Measurements from ENCODE around the gene NUP107. TPM values are rescaled to one million over a fixed set of nuclear protein-coding genes. Genes with fewer than 3 reads are reported as not detected.

NUP107 gene
- total RNA-seq, 1 experiment from 2014 or later = 99.0 TPM

DNA sequence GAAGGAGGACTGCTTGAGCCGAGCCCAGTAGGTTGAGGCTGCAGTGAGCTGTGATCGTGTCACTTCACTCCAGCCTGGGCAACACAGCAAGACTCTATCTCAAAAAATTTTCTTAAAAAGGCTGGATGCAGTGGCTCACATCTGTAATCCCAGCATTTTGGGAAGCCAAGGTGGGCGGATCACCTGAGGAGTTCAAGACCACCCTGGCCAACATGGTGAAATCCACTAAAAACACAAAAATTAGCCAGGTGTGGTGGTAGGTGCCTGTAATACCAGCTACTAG lies 104.1 kb downstream of the NUP107 start:
- Histone ChIP-seq H3K9ac (ENCODE audit: low read length) (no peak overlapping the region), H3K79me2 (ENCODE audit: insufficient read depth, low read length) (no peaks in the 10 kb centered on the region), H3K27ac (ENCODE audit: low read depth, low read length) (no peak overlapping the region), H3K9me2 (ENCODE audit: insufficient read depth) (no peaks in the 10 kb centered on the region), H3K4me1 (ENCODE audit: control insufficient read depth in 1 of 2, insufficient read depth in 2 of 2, low read length in 2 of 2) (peaks cover 8 to 35% of the 10 kb centered on the region in 2 experiments), H4K20me1 (ENCODE audit: insufficient read depth) (no peaks in the 10 kb centered on the region), H3K36me3 (ENCODE audit: control insufficient read depth in 1 of 2, insufficient read depth in 2 of 2, low read length in 2 of 2) (no peaks in the 10 kb centered on the region), H3K4me3 (replicated peaks in 1 of 2; ENCODE audit: low read depth in 1 of 2, low read length in 2 of 2) (no peak overlapping the region), H3K9me3 (ENCODE audit: control insufficient read depth in 1 of 2, insufficient read depth in 1 of 2, low read depth in 1 of 2, low read length in 2 of 2) (no peaks in the 10 kb centered on the region), H3K4me2 (ENCODE audit: low read length) (no peak overlapping the region), H2AFZ (ENCODE audit: low read depth, low read length, poor library complexity, severe bottlenecking) (no peak overlapping the region), H3K27me3 (ENCODE audit: insufficient read depth, low read length) (no peaks in the 10 kb centered on the region)
- RAD21 ChIA-PET (ENCODE audit: low non-redundant PET in 1 of 2, low total read pairs in 2 of 2, uncharacterized antibody in 2 of 2, unreplicated experiment in 2 of 2) = no interaction called here
- CTCF ChIA-PET = no interaction called here
- no TSS peak for BruUV-seq (replicated peaks)
- no peak for DNase-seq (ENCODE audit: low read depth, low spot score)
- POLR2A ChIA-PET = no interaction called here
- TF ChIP-seq EGR1 (IDR thresholded peaks at IDR 0.05; ENCODE audit: low read depth) = no peak
- no peak for TF ChIP-seq SRF (IDR thresholded peaks at IDR 0.05; ENCODE audit: low read depth)
- TF ChIP-seq, protein P1, sequence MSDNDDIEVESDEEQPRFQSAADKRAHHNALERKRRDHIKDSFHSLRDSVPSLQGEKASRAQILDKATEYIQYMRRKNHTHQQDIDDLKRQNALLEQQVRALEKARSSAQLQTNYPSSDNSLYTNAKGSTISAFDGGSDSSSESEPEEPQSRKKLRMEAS (IDR thresholded peaks at IDR 0.05) = no peak
- no peak for TF ChIP-seq POLR2AphosphoS5 (IDR thresholded peaks at IDR 0.05; ENCODE audit: low read depth, low read length)
- no peak for TF ChIP-seq ZNF274 (IDR thresholded peaks at IDR 0.05; ENCODE audit: low read depth, low read length)
- no peak for TF ChIP-seq YY1 (IDR thresholded peaks at IDR 0.05; ENCODE audit: extremely low read depth, insufficient replicate concordance, low read depth, low read length)
- TF ChIP-seq SP1 (IDR thresholded peaks at IDR 0.05; ENCODE audit: low read depth) = no peak
- TF ChIP-seq CEBPB (IDR thresholded peaks at IDR 0.05; ENCODE audit: low read depth) = no peak
- TF ChIP-seq EZH2 (IDR thresholded peaks at IDR 0.05) = no peak
- intact Hi-C loops (cut with micrococcal nuclease) = no loop called here
- no peak for ATAC-seq

DNA sequence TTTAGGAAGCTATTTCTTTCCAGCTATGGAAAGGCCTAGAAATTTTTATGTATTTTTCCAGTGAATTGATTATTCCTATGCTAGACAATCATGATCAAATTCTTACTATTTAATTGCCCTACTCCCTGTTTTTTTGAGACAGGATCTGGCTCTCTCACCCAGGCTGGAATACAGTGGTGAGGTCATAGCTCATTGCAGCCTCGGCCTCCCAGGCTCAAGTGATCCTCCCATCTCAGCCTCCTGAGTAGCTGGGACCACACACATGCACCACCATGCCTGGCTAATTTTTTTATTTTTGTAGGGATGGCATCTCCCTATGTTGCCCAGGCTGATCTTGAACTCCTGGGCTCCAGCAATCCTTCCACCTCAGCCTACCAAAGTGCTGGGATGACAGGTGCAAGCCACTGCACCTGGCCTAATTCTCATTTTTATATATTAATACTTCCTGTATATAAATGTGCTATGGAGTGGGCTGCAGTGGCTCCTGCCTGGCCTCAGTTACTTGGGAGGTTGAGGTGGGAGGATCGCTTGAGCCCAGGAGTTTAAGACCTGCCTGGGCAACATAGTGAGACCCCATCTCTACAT lies 105.2 kb downstream of the NUP107 start:
- Histone ChIP-seq H3K4me2 (ENCODE audit: low read length) (no peak overlapping the region), H3K4me3 (replicated peaks in 1 of 2; ENCODE audit: low read depth in 1 of 2, low read length in 2 of 2) (no peak overlapping the region), H2AFZ (ENCODE audit: low read depth, low read length, poor library complexity, severe bottlenecking) (no peak overlapping the region), H3K4me1 (ENCODE audit: control insufficient read depth in 1 of 2, insufficient read depth in 2 of 2, low read length in 2 of 2) (peaks cover 7 to 33% of the 10 kb centered on the region in 2 experiments), H3K9ac (ENCODE audit: low read length) (no peak overlapping the region), H3K9me2 (ENCODE audit: insufficient read depth) (no peaks in the 10 kb centered on the region), H3K9me3 (ENCODE audit: control insufficient read depth in 1 of 2, insufficient read depth in 1 of 2, low read depth in 1 of 2, low read length in 2 of 2) (no peaks in the 10 kb centered on the region), H3K79me2 (ENCODE audit: insufficient read depth, low read length) (no peaks in the 10 kb centered on the region), H3K27ac (ENCODE audit: low read depth, low read length) (no peak overlapping the region), H3K27me3 (ENCODE audit: insufficient read depth, low read length) (no peaks in the 10 kb centered on the region), H4K20me1 (ENCODE audit: insufficient read depth) (no peaks in the 10 kb centered on the region), H3K36me3 (ENCODE audit: control insufficient read depth in 1 of 2, insufficient read depth in 2 of 2, low read length in 2 of 2) (no peaks in the 10 kb centered on the region)
- CTCF ChIA-PET = no interaction called here
- POLR2A ChIA-PET = no interaction called here
- no peak for ATAC-seq
- DNase-seq (ENCODE audit: low read depth, low spot score) = no peak
- intact Hi-C loops (cut with micrococcal nuclease) = no loop called here
- RAD21 ChIA-PET (ENCODE audit: low non-redundant PET in 1 of 2, low total read pairs in 2 of 2, uncharacterized antibody in 2 of 2, unreplicated experiment in 2 of 2) = no interaction called here
- TF ChIP-seq EGR1 (IDR thresholded peaks at IDR 0.05; ENCODE audit: low read depth) (no peak), POLR2A (IDR thresholded peaks at IDR 0.05; ENCODE audit: borderline replicate concordance, extremely low read depth, insufficient read depth, insufficient read length) (no peak), ELF1 (IDR thresholded peaks at IDR 0.05; ENCODE audit: borderline replicate concordance, low read depth) (no peak), TCF7L2 (IDR thresholded peaks at IDR 0.05; ENCODE audit: borderline replicate concordance, extremely low read depth, insufficient read depth, insufficient read length) (no peak), JUND (IDR thresholded peaks at IDR 0.05) (no peak)
- TF ChIP-seq, protein P2, sequence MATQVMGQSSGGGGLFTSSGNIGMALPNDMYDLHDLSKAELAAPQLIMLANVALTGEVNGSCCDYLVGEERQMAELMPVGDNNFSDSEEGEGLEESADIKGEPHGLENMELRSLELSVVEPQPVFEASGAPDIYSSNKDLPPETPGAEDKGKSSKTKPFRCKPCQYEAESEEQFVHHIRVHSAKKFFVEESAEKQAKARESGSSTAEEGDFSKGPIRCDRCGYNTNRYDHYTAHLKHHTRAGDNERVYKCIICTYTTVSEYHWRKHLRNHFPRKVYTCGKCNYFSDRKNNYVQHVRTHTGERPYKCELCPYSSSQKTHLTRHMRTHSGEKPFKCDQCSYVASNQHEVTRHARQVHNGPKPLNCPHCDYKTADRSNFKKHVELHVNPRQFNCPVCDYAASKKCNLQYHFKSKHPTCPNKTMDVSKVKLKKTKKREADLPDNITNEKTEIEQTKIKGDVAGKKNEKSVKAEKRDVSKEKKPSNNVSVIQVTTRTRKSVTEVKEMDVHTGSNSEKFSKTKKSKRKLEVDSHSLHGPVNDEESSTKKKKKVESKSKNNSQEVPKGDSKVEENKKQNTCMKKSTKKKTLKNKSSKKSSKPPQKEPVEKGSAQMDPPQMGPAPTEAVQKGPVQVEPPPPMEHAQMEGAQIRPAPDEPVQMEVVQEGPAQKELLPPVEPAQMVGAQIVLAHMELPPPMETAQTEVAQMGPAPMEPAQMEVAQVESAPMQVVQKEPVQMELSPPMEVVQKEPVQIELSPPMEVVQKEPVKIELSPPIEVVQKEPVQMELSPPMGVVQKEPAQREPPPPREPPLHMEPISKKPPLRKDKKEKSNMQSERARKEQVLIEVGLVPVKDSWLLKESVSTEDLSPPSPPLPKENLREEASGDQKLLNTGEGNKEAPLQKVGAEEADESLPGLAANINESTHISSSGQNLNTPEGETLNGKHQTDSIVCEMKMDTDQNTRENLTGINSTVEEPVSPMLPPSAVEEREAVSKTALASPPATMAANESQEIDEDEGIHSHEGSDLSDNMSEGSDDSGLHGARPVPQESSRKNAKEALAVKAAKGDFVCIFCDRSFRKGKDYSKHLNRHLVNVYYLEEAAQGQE (IDR thresholded peaks at IDR 0.05; ENCODE audit: low read depth) = no peak
- TF ChIP-seq, protein P3, sequence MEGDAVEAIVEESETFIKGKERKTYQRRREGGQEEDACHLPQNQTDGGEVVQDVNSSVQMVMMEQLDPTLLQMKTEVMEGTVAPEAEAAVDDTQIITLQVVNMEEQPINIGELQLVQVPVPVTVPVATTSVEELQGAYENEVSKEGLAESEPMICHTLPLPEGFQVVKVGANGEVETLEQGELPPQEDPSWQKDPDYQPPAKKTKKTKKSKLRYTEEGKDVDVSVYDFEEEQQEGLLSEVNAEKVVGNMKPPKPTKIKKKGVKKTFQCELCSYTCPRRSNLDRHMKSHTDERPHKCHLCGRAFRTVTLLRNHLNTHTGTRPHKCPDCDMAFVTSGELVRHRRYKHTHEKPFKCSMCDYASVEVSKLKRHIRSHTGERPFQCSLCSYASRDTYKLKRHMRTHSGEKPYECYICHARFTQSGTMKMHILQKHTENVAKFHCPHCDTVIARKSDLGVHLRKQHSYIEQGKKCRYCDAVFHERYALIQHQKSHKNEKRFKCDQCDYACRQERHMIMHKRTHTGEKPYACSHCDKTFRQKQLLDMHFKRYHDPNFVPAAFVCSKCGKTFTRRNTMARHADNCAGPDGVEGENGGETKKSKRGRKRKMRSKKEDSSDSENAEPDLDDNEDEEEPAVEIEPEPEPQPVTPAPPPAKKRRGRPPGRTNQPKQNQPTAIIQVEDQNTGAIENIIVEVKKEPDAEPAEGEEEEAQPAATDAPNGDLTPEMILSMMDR (IDR thresholded peaks at IDR 0.05 in 2 of 3, conservative IDR thresholded peaks at IDR 0.05 in 1 of 3; ENCODE audit: borderline replicate concordance in 1 of 3, insufficient read depth in 1 of 3, low read depth in 2 of 3, low read length in 2 of 3) = no peak
- no TSS peak for BruUV-seq (replicated peaks)
